Fibroblast of lung (primary cell): ENCODE data around the gene ADD3.

Experiments used
- EZH2 ChIP-seq: IDR thresholded peaks from 2 replicates; pipeline ENCODE4 v1.5.1; 2012; ENCODE audit warnings: low read length, control low read depth, mild to moderate bottlenecking; ENCODE audit errors: missing control alignments
- TF ChIP-seq, protein P1 (sequence below), 2 donors: IDR thresholded peaks in 1 of 2; conservative IDR thresholded peaks in 1 of 2; 1 replicate in 1 of 2; 2 replicates in 1 of 2; pipeline ENCODE4 v1.5.1; 2011 to 2012; ENCODE audit warnings: low read length in 2 of 2, control low read depth in 1 of 2, inconsistent platforms in 1 of 2, low read depth in 1 of 2, mild to moderate bottlenecking in 1 of 2

DNA sequence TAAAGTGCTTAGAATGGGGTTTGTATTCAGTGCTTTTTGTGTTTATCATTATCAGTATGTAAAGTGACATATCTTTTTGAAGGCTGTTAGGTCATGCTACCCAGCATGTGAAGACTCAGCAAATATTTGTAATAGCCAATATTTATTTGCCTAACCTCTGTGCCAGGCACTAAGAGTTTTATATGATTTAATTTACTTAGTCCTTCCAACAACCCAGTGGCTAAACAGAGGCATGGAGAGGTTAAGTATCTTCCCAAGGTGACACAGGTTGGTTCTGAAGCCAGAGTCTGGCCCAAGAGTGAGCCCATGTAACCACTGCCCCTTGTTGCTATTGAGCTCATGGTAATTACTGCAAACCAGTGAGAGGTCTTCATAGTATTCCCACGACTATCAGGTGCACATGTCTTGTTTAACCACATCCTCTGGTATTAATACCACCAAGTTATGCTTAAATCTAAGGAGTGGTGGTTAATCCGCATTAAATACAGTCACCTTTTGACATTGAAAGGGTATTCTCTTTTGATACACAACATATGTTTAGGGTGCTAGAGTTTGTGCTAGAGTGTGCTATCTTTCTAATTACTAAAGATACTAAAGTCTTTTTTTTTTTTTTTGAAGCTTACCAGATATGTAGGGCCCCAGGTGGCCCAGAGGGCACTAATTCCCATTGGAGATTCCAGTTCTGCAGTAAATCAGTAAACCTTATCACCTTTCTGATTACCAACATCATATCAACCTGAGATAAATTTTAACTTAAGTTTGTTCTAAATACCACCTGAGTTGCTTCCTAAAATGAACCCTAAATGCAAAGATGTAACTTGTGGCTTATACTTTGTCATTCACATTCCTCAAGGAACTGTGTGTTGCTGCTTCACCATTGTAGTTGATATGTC, 2.9 kb downstream of the ADD3 start:
- TF ChIP-seq, protein P1, sequence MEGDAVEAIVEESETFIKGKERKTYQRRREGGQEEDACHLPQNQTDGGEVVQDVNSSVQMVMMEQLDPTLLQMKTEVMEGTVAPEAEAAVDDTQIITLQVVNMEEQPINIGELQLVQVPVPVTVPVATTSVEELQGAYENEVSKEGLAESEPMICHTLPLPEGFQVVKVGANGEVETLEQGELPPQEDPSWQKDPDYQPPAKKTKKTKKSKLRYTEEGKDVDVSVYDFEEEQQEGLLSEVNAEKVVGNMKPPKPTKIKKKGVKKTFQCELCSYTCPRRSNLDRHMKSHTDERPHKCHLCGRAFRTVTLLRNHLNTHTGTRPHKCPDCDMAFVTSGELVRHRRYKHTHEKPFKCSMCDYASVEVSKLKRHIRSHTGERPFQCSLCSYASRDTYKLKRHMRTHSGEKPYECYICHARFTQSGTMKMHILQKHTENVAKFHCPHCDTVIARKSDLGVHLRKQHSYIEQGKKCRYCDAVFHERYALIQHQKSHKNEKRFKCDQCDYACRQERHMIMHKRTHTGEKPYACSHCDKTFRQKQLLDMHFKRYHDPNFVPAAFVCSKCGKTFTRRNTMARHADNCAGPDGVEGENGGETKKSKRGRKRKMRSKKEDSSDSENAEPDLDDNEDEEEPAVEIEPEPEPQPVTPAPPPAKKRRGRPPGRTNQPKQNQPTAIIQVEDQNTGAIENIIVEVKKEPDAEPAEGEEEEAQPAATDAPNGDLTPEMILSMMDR (conservative IDR thresholded peaks at IDR 0.05 in 1 of 2, IDR thresholded peaks at IDR 0.05 in 1 of 2; ENCODE audit: low read depth in 1 of 2, low read length in 2 of 2), result no peak
- TF ChIP-seq EZH2, result no peak
